Epithelial cell of esophagus (primary cell): ENCODE results near the gene NUBPL.

Source experiments
- DNase-seq: peaks from one replicate; pipeline ENCODE4 v3.0.0; 2010; ENCODE audit warnings: low read depth
- H3K4me3 ChIP-seq: 2 replicates; pipeline ENCODE4 v1.5.1; 2011; ENCODE audit warnings: mild to moderate bottlenecking, low read length, control low read depth
- CTCF ChIP-seq: IDR thresholded peaks from 2 replicates; pipeline ENCODE4 v1.5.1; 2011; ENCODE audit warnings: low read depth, mild to moderate bottlenecking, low read length, control low read depth, inconsistent platforms; ENCODE audit not compliant: insufficient read depth; ENCODE audit errors: missing control alignments

Gene NUBPL

GRCh38 chr14:31682768-31683167 lies 121.6 kb downstream of the NUBPL start:
- no peak for DNase-seq
- TF ChIP-seq CTCF, result no peak
- H3K4me3 ChIP-seq, result no peak overlapping the region

GRCh38 chr14:31687726-31688125 lies 126.5 kb downstream of the NUBPL start:
- TF ChIP-seq CTCF, result no peak
- no peak for DNase-seq
- no peak overlapping the region for H3K4me3 ChIP-seq

GRCh38 chr14:31690056-31690455 lies 128.9 kb downstream of the NUBPL start:
- no peak for TF ChIP-seq CTCF
- H3K4me3 ChIP-seq, result no peak overlapping the region
- DNase-seq, result no peak

- no peak for DNase-seq
- TF ChIP-seq CTCF, result no peak
- no peak overlapping the region for H3K4me3 ChIP-seq
Observed at GRCh38 chr14:31692376-31692781, 131.2 kb downstream of the NUBPL start.

- DNase-seq, result no peak
- H3K4me3 ChIP-seq, result no peak overlapping the region
- TF ChIP-seq CTCF, result no peak
Observed at GRCh38 chr14:31696378-31696777, 135.2 kb downstream of the NUBPL start.

- no peak for TF ChIP-seq CTCF
- DNase-seq, result no peak
- no peak overlapping the region for H3K4me3 ChIP-seq
Observed at GRCh38 chr14:31699809-31700208, 138.6 kb downstream of the NUBPL start.

- no peak for DNase-seq
- TF ChIP-seq CTCF, result no peak
- H3K4me3 ChIP-seq, result no peak overlapping the region
Observed at GRCh38 chr14:31700282-31701074, 139.3 kb downstream of the NUBPL start.
